Colon (tissue), 2 donors: Measurements from ENCODE around the gene LSP1.

Experiments used
- FAIRE-seq: peaks from 2 replicates; lab custom pipeline; 2012; peaks lifted over from hg19 to GRCh38; lab: Jason Lieb, UNC
- donor health status: control.
- donor health status: control.

The LSP1 gene

GRCh38 chr11:1848640-1849430 lies 4.0 kb upstream of the LSP1 start:
- FAIRE-seq: no peak

- FAIRE-seq: no peak
These were observed 1.3 kb upstream of the LSP1 start for GRCh38 chr11:1851468-1852180.

- no peak for FAIRE-seq
These were observed 510 bp upstream of the LSP1 start for GRCh38 chr11:1852271-1852876.

- no peak for FAIRE-seq
These were observed 670 bp downstream of the LSP1 start for GRCh38 chr11:1853376-1854131.

GRCh38 chr11:1854132-1854948 lies 1.5 kb downstream of the LSP1 start:
- no peak for FAIRE-seq

- FAIRE-seq: no peak
These were observed 2.3 kb downstream of the LSP1 start for GRCh38 chr11:1854949-1855885.

- FAIRE-seq: no peak
These were observed 3.0 kb downstream of the LSP1 start for GRCh38 chr11:1855886-1856265.

- FAIRE-seq: no peak
These were observed 3.6 kb downstream of the LSP1 start for GRCh38 chr11:1856306-1857005.

- no peak for FAIRE-seq
These were observed 4.2 kb downstream of the LSP1 start for GRCh38 chr11:1857064-1857463.

GRCh38 chr11:1858154-1858553 lies 5.3 kb downstream of the LSP1 start:
- no peak for FAIRE-seq

GRCh38 chr11:1858576-1858975 lies 5.7 kb downstream of the LSP1 start:
- FAIRE-seq: no peak

GRCh38 chr11:1859004-1859403 lies 6.1 kb downstream of the LSP1 start:
- FAIRE-seq: no peak

- no peak for FAIRE-seq
These were observed 7.2 kb downstream of the LSP1 start for GRCh38 chr11:1860108-1860507.

- FAIRE-seq: no peak
These were observed 8.8 kb downstream of the LSP1 start for GRCh38 chr11:1861435-1862411.

- FAIRE-seq: no peak
These were observed 9.9 kb downstream of the LSP1 start for GRCh38 chr11:1862588-1863351.

- FAIRE-seq: no peak
These were observed 10.7 kb downstream of the LSP1 start for GRCh38 chr11:1863352-1864216.

GRCh38 chr11:1864231-1864630 lies 11.3 kb downstream of the LSP1 start:
- no peak for FAIRE-seq
